Activated CD8-positive, alpha-beta T cell treated with anti-CD3 and anti-CD28 coated beads, Interleukin-2, amount 10 ng/mL, durations not matched to agents 7 days and 5 days (primary cell): ENCODE measurements around the gene JAK3. TPM values are rescaled to one million over a fixed set of nuclear protein-coding genes. Genes with fewer than 3 reads are reported as not detected.
A peak's percentile ranks its signal among the peaks of the same experiment; 100 is the strongest.

Experiments used
- ATAC-seq: fragments of 150-1000 bp; cut with Tn5 transposase; one replicate; pipeline ENCODE4 v1.10.0; 2021; ENCODE audit warnings: moderate library complexity
- CTCF ChIA-PET: fragments of 350-600 bp; sonication (Branson Sonifier 250); formaldehyde crosslinking; loops from one replicate; lab custom pipeline; 2021; ENCODE audit warnings: antibody characterized with exemption; lab: Charles Lee
- POLR2A ChIA-PET: fragments of 350-600 bp; sonication (Branson Sonifier 250); formaldehyde crosslinking; loops from one replicate; lab custom pipeline; 2021; ENCODE audit warnings: antibody characterized with exemption; lab: Charles Lee
- DNase-seq: peaks from one replicate; pipeline ENCODE4 v3.0.0-alpha.2; 2020
- H3K27ac Mint-ChIP-seq: one replicate; pipeline ENCODE4 v1.8.0; 2021; ENCODE audit warnings: mild to moderate bottlenecking, mixed read lengths
- H3K27me3 Mint-ChIP-seq: one replicate; pipeline ENCODE4 v1.8.0; 2021; ENCODE audit warnings: low read depth, mixed read lengths
- H3K36me3 Mint-ChIP-seq: one replicate; pipeline ENCODE4 v1.8.0; 2021; ENCODE audit warnings: low read depth, mixed read lengths
- H3K4me1 Mint-ChIP-seq: one replicate; pipeline ENCODE4 v1.8.0; 2021; ENCODE audit warnings: low read depth, mixed read lengths
- H3K4me3 Mint-ChIP-seq: one replicate; pipeline ENCODE4 v1.8.0; 2021; ENCODE audit warnings: mild to moderate bottlenecking, mixed read lengths
- H3K9me3 Mint-ChIP-seq: one replicate; pipeline ENCODE4 v1.8.0; 2022; ENCODE audit warnings: mixed read lengths; ENCODE audit not compliant: insufficient read depth
- total RNA-seq, 2 experiments: library from RNA; stranded (reverse); gene quantifications; one replicate each; pipeline ENCODE4 v1.2.3, GENCODE V29; 2021

The JAK3 gene
- total RNA-seq, 2 experiments from 2014 or later = 125 to 127 TPM

DNA sequence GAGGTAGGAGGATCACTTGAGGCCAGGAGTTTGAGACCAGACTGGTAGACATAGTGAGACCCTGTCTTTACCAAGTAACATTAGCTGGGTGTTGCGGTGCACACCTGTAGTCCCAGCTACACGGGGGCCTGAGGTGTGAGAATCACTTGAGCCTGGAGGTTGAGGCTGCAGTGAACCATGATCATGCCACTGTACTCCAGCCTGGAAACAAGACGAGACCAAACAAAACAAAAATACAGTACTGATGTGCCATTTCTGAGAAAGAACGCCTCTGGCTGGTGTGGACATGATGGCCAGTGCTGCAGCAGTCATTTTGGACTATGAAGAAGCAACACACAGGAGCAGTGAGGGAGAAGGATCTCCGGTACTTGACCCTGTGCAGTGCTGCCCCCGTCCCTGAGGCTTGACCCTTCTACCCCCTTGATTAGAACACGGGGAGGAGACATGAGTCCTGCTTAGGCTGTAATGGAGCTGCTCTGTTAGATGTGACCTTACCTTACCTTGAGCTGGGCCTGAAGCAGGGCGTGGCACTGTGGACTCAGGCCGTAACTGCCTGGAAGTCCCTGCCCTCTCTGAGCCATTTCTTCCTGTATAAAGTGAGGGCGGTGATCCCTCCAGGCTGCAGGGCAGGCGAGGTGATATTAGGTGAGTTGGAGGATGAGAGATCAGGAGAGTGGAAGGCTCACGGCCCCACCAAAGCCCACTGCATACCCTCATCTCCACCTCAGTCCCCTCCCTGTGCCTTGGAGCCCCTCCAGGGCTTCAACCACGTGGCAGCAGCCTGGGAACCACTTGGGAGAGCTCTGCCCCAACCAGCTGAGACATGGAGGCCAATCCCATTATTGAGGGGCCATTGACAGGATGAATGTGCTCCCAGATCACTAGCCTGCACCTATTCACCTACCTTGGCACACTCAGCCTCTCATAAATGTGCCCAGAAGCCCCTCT is 17.9 kb upstream of the JAK3 start:
- ATAC-seq (peak; percentile 11), DNase-seq (no peak)
- Mint-ChIP-seq H3K9me3 (no peaks in the 10 kb centered on the region), H3K27ac (peak overlapping the region; percentile 63), H3K27me3 (no peaks in the 10 kb centered on the region), H3K4me1 (peaks cover 24% of the 10 kb centered on the region), H3K4me3 (no peak overlapping the region), H3K36me3 (peaks cover 44% of the 10 kb centered on the region)
- ChIA-PET POLR2A (interaction anchor here (1.2 kb wide), 1 partner anchor 67 kb away, joined by 7 read pairs; the partner anchor contains the start of gene CCDC124), CTCF (interaction anchor here (0.9 to 9.8 kb wide), 2 partner anchors 10 to 67 kb away, joined by 3 to 289 read pairs; partner anchors contain the start of gene CCDC124)

- POLR2A ChIA-PET = interaction anchor here (1.0 to 1.6 kb wide), 3 partner anchors 9 to 69 kb away, joined by 3 to 10 read pairs (median 6); partner anchors contain the start of gene SLC5A5
- no peak overlapping the region for H3K4me3 Mint-ChIP-seq
Observed at GRCh38 chr19:17863520-17864182, 15.9 kb upstream of the JAK3 start.

DNA sequence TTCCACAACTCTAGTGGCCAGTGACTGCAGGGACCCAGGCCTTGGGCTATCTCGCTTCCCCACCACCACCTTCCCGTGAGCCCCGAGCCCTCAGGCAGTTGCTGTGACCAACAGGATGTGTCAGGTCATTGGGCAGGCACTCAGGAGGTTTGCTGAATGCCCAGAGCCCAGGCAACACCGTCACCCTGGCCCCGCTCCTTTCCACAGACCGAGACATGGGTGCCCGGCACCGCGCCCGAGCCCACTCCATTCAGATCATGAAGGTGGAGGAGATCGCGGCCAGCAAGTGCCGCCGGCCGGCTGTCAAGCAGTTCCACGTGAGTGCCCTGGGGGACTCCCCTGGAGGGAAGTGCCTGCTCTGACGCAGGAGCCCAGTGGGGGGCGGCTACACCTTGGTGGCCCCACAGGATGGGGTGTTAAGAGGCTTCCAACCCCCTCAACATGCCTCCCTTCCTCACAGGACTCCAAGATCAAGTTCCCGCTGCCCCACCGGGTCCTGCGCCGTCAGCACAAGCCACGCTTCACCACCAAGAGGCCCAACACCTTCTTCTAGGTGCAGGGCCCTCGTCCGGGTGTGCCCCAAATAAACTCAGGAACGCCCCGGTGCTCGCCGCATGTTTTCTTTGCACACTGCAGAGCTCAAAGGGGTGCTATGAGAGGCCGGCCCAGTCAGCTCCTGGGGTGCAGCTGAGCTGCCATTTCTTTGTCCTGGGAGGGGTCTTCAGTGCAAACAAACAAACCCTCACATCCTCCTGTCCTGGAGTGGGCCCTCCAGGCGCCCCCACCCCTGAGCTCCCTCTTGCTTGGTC is 15.1 kb upstream of the JAK3 start:
- H3K9me3 Mint-ChIP-seq = no peaks in the 10 kb centered on the region
- no peak for ATAC-seq
- no peaks in the 10 kb centered on the region for H3K27me3 Mint-ChIP-seq
- H3K27ac Mint-ChIP-seq = peak overlapping the region; percentile 55
- H3K36me3 Mint-ChIP-seq = peaks cover 52% of the 10 kb centered on the region
- peaks cover 27% of the 10 kb centered on the region for H3K4me1 Mint-ChIP-seq
- ChIA-PET POLR2A (interaction anchor here (1.0 to 1.6 kb wide), 3 partner anchors 9 to 69 kb away, joined by 3 to 10 read pairs (median 6); partner anchors contain the start of gene SLC5A5), CTCF (interaction anchor here (9.8 kb wide), 1 partner anchor 69 kb away, joined by 289 read pairs; the partner anchor contains the start of gene CCDC124)
- DNase-seq = no peak
- H3K4me3 Mint-ChIP-seq = no peak overlapping the region

More at GRCh38 chr19:17863520-17864182, 15.9 kb upstream of the JAK3 start:
- CTCF ChIA-PET = interaction anchor here (9.8 kb wide), 1 partner anchor 69 kb away, joined by 289 read pairs; the partner anchor contains the start of gene CCDC124
- DNase-seq (no peak), ATAC-seq (no peak)
- peaks cover 27% of the 10 kb centered on the region for H3K4me1 Mint-ChIP-seq
- H3K36me3 Mint-ChIP-seq = peaks cover 52% of the 10 kb centered on the region
- H3K27ac Mint-ChIP-seq = peak overlapping the region; percentile 57
- no peaks in the 10 kb centered on the region for H3K27me3 Mint-ChIP-seq
- no peaks in the 10 kb centered on the region for H3K9me3 Mint-ChIP-seq

- H3K4me3 Mint-ChIP-seq = peak overlapping the region; percentile 91
- H3K4me1 Mint-ChIP-seq = peaks cover 27% of the 10 kb centered on the region
- DNase-seq (no peak), ATAC-seq (no peak)
- ChIA-PET CTCF (interaction anchor here (1.1 to 9.8 kb wide), 3 partner anchors 9 to 87 kb away, joined by 3 to 289 read pairs (median 54); partner anchors contain the start of genes CCDC124 and SLC5A5), POLR2A (interaction anchor here (0.6 to 3.7 kb wide), 4 partner anchors 9 to 77 kb away, joined by 3 to 69 read pairs (median 14); partner anchors contain the start of genes CCDC124 and SLC5A5)
- H3K36me3 Mint-ChIP-seq = peaks cover 52% of the 10 kb centered on the region
- peak overlapping the region; percentile 96 for H3K27ac Mint-ChIP-seq
- H3K27me3 Mint-ChIP-seq = no peaks in the 10 kb centered on the region
- no peaks in the 10 kb centered on the region for H3K9me3 Mint-ChIP-seq
Observed at GRCh38 chr19:17861542-17862402, 14.0 kb upstream of the JAK3 start.

DNA sequence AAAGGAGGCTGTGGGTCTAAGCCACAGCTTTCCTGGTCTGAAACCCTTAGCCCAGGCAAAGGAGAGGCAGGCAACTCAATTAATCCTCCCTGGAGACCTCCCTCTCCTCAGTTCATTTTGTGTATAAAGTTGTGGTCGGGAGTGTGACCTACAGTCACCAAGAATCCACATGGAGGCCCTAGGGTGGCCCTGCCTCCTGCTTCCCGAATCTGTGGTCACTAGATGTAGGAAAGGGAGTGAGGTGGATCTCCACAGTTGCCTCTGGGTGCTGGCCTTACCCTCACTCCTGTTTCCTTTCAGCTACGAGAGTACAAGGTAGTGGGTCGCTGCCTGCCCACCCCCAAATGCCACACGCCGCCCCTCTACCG is 13.2 kb upstream of the JAK3 start:
- Mint-ChIP-seq H3K27me3 (no peaks in the 10 kb centered on the region), H3K9me3 (no peaks in the 10 kb centered on the region), H3K4me3 (peak overlapping the region; percentile 91), H3K27ac (peak overlapping the region; percentile 96), H3K36me3 (peaks cover 52% of the 10 kb centered on the region), H3K4me1 (peaks cover 27% of the 10 kb centered on the region)
- DNase-seq = no peak
- CTCF ChIA-PET = interaction anchor here (1.1 to 9.8 kb wide), 5 partner anchors 10 to 135 kb away, joined by 3 to 289 read pairs (median 27); partner anchors contain the start of genes CCDC124 and SLC5A5
- ATAC-seq = no peak
- POLR2A ChIA-PET = interaction anchor here (0.6 to 3.7 kb wide), 4 partner anchors 10 to 78 kb away, joined by 4 to 69 read pairs (median 28); partner anchors contain the start of genes CCDC124, JAK3 and SLC5A5

DNA sequence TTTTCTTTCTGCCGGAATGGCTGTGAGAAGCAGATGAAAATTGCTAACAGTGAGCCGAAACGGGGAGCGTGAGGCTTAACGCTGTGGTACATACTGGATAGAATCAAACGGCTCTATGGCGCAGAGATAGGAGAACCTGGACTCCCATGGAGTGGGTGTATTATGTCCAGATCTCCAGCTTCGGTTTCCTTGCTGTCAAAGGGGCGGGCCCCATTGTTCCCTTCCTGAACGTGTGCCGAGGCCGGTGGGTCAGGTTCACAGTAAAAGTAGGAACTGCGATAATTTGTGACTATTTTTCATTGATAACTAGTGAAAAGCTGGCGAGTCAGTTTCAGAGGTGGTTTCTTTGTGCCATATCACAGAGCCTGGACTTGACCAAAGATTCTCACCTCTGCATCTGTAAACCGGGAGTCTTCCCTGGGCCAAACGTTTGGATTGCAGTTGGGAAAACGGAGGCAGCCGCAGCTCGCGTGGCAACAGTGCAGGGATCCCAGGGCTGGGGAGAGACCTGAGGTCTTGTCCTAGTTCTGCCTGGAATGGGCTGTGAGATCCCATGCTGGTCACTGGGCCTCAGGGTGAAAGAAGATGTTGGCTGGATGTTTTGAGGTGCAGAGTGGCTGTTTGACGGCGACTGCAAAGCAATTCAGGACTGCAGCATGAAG is 12.7 kb upstream of the JAK3 start:
- ATAC-seq (no peak), DNase-seq (no peak)
- Mint-ChIP-seq H3K4me3 (peak overlapping the region; percentile 91), H3K4me1 (peaks cover 30% of the 10 kb centered on the region), H3K27me3 (peaks cover 2% of the 10 kb centered on the region), H3K36me3 (peaks cover 49% of the 10 kb centered on the region), H3K9me3 (no peaks in the 10 kb centered on the region), H3K27ac (peak overlapping the region; percentile 96)
- POLR2A ChIA-PET = interaction anchor here (1.0 to 3.7 kb wide), 6 partner anchors 11 to 109 kb away, joined by 3 to 69 read pairs (median 14); partner anchors contain the start of genes CCDC124, FCHO1, JAK3 and SLC5A5
- CTCF ChIA-PET = interaction anchor here (1.0 to 9.8 kb wide), 11 partner anchors 10 to 239 kb away, joined by 4 to 289 read pairs (median 10); partner anchors contain the start of genes CCDC124, FCHO1 and SLC5A5

- H3K9me3 Mint-ChIP-seq = no peaks in the 10 kb centered on the region
- H3K27me3 Mint-ChIP-seq = peaks cover 2% of the 10 kb centered on the region
- peaks cover 33% of the 10 kb centered on the region for H3K4me1 Mint-ChIP-seq
- CTCF ChIA-PET = interaction anchor here (0.5 to 9.8 kb wide), 57 partner anchors 8 to 419 kb away, joined by 3 to 289 read pairs (median 4); partner anchors contain the start of genes B3GNT3, CCDC124, FCHO1 and IL12RB1
- peak within 1 kb of the TSS; percentile 96 for H3K27ac Mint-ChIP-seq
- peak; percentile 97 for ATAC-seq
- H3K36me3 Mint-ChIP-seq = peaks cover 42% of the 10 kb centered on the region
- H3K4me3 Mint-ChIP-seq = peak within 1 kb of the TSS; percentile 91
- peak; percentile 100 for DNase-seq
- POLR2A ChIA-PET = interaction anchor here (0.6 to 3.7 kb wide), 13 partner anchors 11 to 343 kb away, joined by 3 to 69 read pairs (median 3); partner anchors contain the start of genes CCDC124, FCHO1, JAK3 and SLC5A5
Observed at GRCh38 chr19:17859533-17860330, 11.9 kb upstream of the JAK3 start, which contains the start of gene RPL18A. TSS of gene RPL18A (plus strand) at chr19:17859910. CDS start at chr19:17859957, 47 bp downstream.

GRCh38 chr19:17855280-17856152 is 7.7 kb upstream of the JAK3 start:
- Mint-ChIP-seq H3K4me3 (no peak overlapping the region), H3K27ac (peak overlapping the region; percentile 52), H3K4me1 (peaks cover 22% of the 10 kb centered on the region), H3K27me3 (peaks cover 2% of the 10 kb centered on the region), H3K36me3 (peaks cover 14% of the 10 kb centered on the region), H3K9me3 (no peaks in the 10 kb centered on the region)
- peak; percentile 93 for DNase-seq
- peak; percentile 24 for ATAC-seq
- ChIA-PET CTCF (interaction anchor here (0.5 to 2.8 kb wide), 17 partner anchors 9 to 391 kb away, joined by 3 to 23 read pairs (median 5); partner anchors contain the start of genes CCDC124 and JAK3), POLR2A (interaction anchor here (1.0 to 1.5 kb wide), 2 partner anchors 31 to 104 kb away, joined by 3 read pairs; partner anchors contain the start of gene FCHO1)
